Activated T-cell treated with anti-CD3 and anti-CD28 coated beads for 48 hours (primary cell): ENCODE results near the gene PLK2.

Source experiments
- DNase-seq: peaks from one replicate; pipeline ENCODE4 v3.0.0-alpha.2; 2020; ENCODE audit warnings: low read depth

Gene PLK2

GRCh38 chr5:58477760-58478376 is 18.0 kb upstream of the PLK2 start:
- no peak for DNase-seq

GRCh38 chr5:58475404-58475803 is 15.5 kb upstream of the PLK2 start:
- DNase-seq, result no peak

DNA sequence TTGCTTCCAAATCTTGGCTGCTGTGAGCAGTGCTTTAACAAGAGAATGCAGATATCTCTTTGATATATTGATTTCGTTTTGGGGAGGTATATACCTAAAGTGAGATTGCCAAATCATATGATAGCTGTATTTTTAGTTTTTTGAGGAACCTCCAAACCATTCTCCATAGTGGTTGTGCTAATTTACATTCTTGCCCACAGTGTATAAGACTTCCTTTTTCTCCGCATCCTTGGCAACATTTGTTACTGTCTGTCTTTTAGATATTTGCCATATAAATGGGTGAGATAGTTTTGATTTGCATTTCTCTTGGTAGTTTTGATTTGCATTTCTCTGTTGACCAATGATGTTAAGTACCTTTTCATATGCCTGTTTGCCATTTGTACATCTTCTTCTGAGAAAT is 10.0 kb upstream of the PLK2 start:
- DNase-seq, result no peak

GRCh38 chr5:58466939-58467338 is 7.1 kb upstream of the PLK2 start:
- DNase-seq, result no peak

- DNase-seq, result peak; percentile 6
These were observed 2.8 kb upstream of the PLK2 start for GRCh38 chr5:58462623-58463230.

GRCh38 chr5:58462154-58462553 is 2.3 kb upstream of the PLK2 start:
- no peak for DNase-seq

- DNase-seq, result peak; percentile 81
These were observed 923 bp upstream of the PLK2 start for GRCh38 chr5:58460732-58461286.

DNA sequence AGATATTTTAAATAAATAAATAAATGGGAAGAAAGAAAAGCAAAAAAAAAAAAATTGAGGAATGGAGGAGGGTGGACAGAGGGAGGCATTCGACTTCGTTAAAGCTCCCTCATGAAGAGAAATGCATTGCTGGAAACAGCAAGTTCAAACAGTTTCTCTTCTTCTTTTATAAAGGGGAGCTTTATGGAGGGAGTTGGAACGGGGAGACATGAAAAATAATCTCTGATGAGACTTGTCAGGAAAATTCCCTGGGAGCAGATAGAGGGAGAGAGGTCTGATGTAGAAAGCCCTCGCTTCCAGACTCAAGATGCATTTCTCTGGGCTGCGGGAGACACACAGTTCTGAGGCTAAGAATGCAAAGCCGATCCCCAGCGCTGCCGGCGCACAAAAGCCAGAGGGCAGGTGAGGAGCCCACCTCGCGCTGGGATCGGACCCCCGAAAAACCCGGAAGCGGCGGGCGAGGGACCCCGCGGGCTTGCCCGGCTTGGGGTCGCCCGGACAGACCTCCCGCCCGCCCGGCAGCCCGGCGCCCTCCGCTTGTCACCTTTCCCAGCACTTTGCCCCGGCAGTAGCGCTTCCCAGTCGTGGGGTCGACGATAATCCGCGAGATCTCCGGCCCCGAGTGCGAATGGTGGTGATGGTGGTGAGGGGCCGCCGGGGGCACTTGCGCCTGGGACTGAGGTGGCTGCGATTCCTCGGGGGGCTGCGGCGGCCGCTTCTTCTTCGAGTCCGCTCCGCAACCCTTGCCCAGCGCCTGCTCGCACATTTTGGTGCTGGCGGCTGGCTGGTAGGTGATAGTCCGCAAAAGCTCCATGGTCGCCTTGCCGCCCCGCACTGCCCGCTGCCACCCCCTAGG is 512 bp downstream of the PLK2 start:
- peak; percentile 4 for DNase-seq

GRCh38 chr5:58458743-58459145 is 1.1 kb downstream of the PLK2 start:
- DNase-seq, result no peak

GRCh38 chr5:58458141-58458742 is 1.6 kb downstream of the PLK2 start:
- DNase-seq, result no peak

DNA sequence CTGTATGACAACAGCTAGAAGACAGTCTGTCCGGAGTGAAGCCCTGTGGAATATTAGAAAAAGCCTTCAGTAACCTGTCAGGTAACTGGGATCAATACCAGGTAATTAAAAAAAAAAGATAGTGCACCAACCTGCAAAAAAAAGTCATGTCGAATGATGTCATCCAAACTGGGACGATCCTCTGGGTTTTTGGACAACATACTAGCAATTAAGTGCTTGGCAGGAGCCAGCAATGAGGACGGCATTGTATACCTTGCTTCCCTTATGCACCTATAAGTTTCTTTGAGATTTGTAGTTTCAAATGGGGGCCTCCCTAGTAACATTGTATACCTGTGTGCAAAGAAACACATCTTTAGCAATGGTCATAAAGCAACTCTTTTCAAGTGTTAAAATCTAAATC is 2.8 kb downstream of the PLK2 start:
- DNase-seq, result no peak

DNA sequence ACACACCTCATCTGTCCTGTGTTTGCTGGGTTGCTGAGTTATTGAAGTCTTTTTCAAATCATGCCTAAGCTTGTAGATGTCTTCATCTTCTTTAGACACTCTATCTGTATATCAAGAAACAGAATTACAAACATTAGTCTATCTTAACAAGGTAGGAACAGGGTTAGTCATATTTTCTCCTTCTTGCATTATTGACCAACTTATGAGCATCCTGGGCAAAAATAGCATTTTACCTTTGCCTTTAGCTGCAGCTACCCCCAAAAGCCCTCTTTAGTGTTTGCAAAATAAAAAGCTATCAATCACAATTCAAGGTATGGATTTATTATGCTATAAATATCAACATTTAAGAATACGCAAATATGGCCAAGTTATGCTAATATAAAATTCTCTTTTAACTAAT is 3.4 kb downstream of the PLK2 start:
- DNase-seq, result no peak

GRCh38 chr5:58456026-58456425 is 3.9 kb downstream of the PLK2 start:
- no peak for DNase-seq

GRCh38 chr5:58455480-58455879 is 4.4 kb downstream of the PLK2 start:
- DNase-seq, result no peak

DNA sequence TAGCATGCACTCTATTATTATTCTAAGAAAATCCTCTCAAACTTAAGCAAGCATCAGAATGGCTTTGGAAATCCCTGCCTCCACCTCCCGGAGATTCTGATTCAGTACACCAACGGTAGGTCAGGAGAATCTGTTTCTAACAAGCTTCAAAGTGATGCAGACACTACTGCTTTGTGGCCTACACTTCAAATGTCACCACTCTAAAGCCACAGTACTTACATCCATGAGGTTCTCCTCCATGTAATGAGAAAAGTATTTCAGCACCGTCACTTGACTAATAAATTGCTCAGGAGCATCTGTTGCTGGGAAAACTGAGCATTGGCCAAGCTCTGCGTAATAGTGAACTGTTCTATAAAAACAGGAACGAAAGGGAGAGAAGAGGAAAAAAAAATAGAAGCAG is 4.8 kb downstream of the PLK2 start:
- no peak for DNase-seq

DNA sequence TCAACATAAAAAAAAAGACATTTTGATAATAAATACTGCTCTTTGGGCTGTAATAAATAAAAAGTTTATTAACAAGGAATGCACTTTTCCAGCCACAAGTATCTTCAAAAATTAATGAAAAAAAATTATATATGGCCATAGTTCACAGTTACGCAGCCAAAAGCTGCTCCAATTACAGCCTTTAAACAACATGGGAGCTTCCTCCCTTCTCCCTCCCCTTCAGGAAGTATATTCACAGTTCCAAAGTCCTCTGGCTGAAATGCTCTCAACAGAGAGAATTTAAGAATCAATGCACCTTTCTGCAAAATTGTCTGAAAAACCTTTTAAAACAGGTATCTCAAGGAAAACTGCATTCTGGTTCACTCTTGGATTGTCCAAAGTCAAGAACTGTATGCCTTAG is 5.9 kb downstream of the PLK2 start:
- no peak for DNase-seq

- DNase-seq, result no peak
These were observed 6.6 kb downstream of the PLK2 start for GRCh38 chr5:58453306-58453705.

GRCh38 chr5:58452566-58453258 is 7.2 kb downstream of the PLK2 start:
- DNase-seq, result no peak

- no peak for DNase-seq
These were observed 7.9 kb downstream of the PLK2 start for GRCh38 chr5:58451732-58452565.

GRCh38 chr5:58450811-58451629 is 8.9 kb downstream of the PLK2 start:
- DNase-seq, result no peak
